SH-SY5Y (cell line): ENCODE measurements around the gene NKIRAS2.

Experiments used
- GATA2 ChIP-seq: IDR thresholded peaks from 2 replicates; pipeline ENCODE4 v1.6.1; 2011; ENCODE audit warnings: mild to moderate bottlenecking, low read depth, low read length
- GATA3 ChIP-seq: IDR thresholded peaks from 2 replicates; pipeline ENCODE4 v1.6.1; 2011; ENCODE audit warnings: low read depth, mild to moderate bottlenecking, low read length, moderate library complexity

- no peak for TF ChIP-seq GATA2
- no peak for TF ChIP-seq GATA3
These were observed 20.2 kb downstream of the NKIRAS2 start for GRCh38 chr17:42039794-42040763.
